HepG2 (cell line): ENCODE data around the gene UQCRC2. TPM values are rescaled to one million over a fixed set of nuclear protein-coding genes. Genes with fewer than 3 reads are reported as not detected.

ENCODE experiments used
- AGO2 ChIP-seq: fragments of 200-400 bp; formaldehyde crosslinking; optimal IDR thresholded peaks from 2 replicates; pipeline ENCODE3; 2017; ENCODE audit warnings: mild to moderate bottlenecking, low read depth, low read length, moderate library complexity
- GZF1 ChIP-seq: sonication (generic); formaldehyde crosslinking; IDR thresholded peaks from 2 replicates; pipeline ENCODE4 v1.5.1; 2020; ENCODE audit warnings: mild to moderate bottlenecking, missing genetic modification reagents
- IRX3 ChIP-seq: sonication (generic); formaldehyde crosslinking; IDR thresholded peaks from 2 replicates; pipeline ENCODE4 v1.8.1; 2023; ENCODE audit warnings: mild to moderate bottlenecking, low read depth, missing genetic modification reagents, borderline replicate concordance
- LBX2 ChIP-seq: sonication (generic); formaldehyde crosslinking; IDR thresholded peaks from 2 replicates; pipeline ENCODE4 v1.5.0; 2020; ENCODE audit warnings: missing genetic modification reagents, mild to moderate bottlenecking, borderline replicate concordance
- LCORL ChIP-seq, 2 experiments: fragments of 450-650 bp in 1 of 2; sonication (generic) in 1 of 2; formaldehyde crosslinking in 1 of 2; IDR thresholded peaks; 2 replicates each; pipeline versions ENCODE4 v1.5.0 to v1.6.1; 2017 to 2020; ENCODE audit warnings: antibody characterized with exemption in 1 of 2, missing genetic modification reagents in 1 of 2
- NFE2 ChIP-seq: sonication (generic); formaldehyde crosslinking; IDR thresholded peaks from 2 replicates; pipeline ENCODE4 v1.4.0; 2020; ENCODE audit warnings: missing genetic modification reagents
- RFXAP ChIP-seq: sonication (generic); formaldehyde crosslinking; IDR thresholded peaks from 2 replicates; pipeline ENCODE4 v1.4.0; 2020; ENCODE audit warnings: missing genetic modification reagents, borderline replicate concordance
- SALL2 ChIP-seq: sonication (generic); formaldehyde crosslinking; IDR thresholded peaks from 2 replicates; pipeline ENCODE4 v1.8.1; 2023; ENCODE audit warnings: mild to moderate bottlenecking, missing genetic modification reagents, inconsistent platforms
- SMAD1 ChIP-seq: sonication (generic); formaldehyde crosslinking; IDR thresholded peaks from 2 replicates; pipeline ENCODE4 v1.4.0; 2020; ENCODE audit warnings: missing genetic modification reagents, low read depth, mild to moderate bottlenecking, borderline replicate concordance
- SP1 ChIP-seq, 2 experiments: fragments of 450-650 bp in 1 of 2; sonication (generic) in 1 of 2; formaldehyde crosslinking in 1 of 2; IDR thresholded peaks; 2 replicates each; pipeline versions ENCODE4 v1.4.0 to v1.6.1; 2016 to 2020; ENCODE audit warnings: missing genetic modification reagents in 1 of 2
- TBX3 ChIP-seq: fragments of 450-650 bp; IDR thresholded peaks from 2 replicates; pipeline ENCODE4 v1.6.1; 2017; ENCODE audit warnings: antibody characterized with exemption, mild to moderate bottlenecking, inconsistent platforms, borderline replicate concordance
- ZHX2 ChIP-seq, 2 experiments: sonication (generic) in 1 of 2; formaldehyde crosslinking in 1 of 2; IDR thresholded peaks; 2 replicates each; pipeline versions ENCODE4 v1.6.1 to v1.9.0; 2014 to 2022; ENCODE audit warnings: antibody characterized with exemption in 1 of 2, borderline replicate concordance in 1 of 2, inconsistent platforms in 1 of 2, low read depth in 1 of 2, missing genetic modification reagents in 1 of 2
- ZNF281 ChIP-seq: sonication (generic); formaldehyde crosslinking; IDR thresholded peaks from 2 replicates; pipeline ENCODE4 v1.4.0; 2020; ENCODE audit warnings: missing genetic modification reagents, borderline replicate concordance
- ZNF337 ChIP-seq: sonication (generic); formaldehyde crosslinking; IDR thresholded peaks from 2 replicates; pipeline ENCODE4 v1.5.1; 2020; ENCODE audit warnings: missing genetic modification reagents, low read depth, mild to moderate bottlenecking, borderline replicate concordance
- ZNF558 ChIP-seq: sonication (generic); formaldehyde crosslinking; IDR thresholded peaks from 2 replicates; pipeline ENCODE4 v1.9.0; 2022; ENCODE audit warnings: mild to moderate bottlenecking, missing genetic modification reagents, borderline replicate concordance
- ZNF768 ChIP-seq: sonication (generic); formaldehyde crosslinking; IDR thresholded peaks from 2 replicates; pipeline ENCODE4 v1.4.0; 2020; ENCODE audit warnings: missing genetic modification reagents
- ZNF781 ChIP-seq: sonication (generic); formaldehyde crosslinking; IDR thresholded peaks from 2 replicates; pipeline ENCODE4 v1.5.1; 2020; ENCODE audit warnings: borderline replicate concordance, mild to moderate bottlenecking, missing genetic modification reagents; ENCODE audit errors: not compliant biosample characterization
- ZNF891 ChIP-seq: sonication (generic); formaldehyde crosslinking; IDR thresholded peaks from 2 replicates; pipeline ENCODE4 v1.5.0; 2020; ENCODE audit warnings: mild to moderate bottlenecking, missing genetic modification reagents
- polyA plus RNA-seq, 8 experiments: library from polyadenylated mRNA; depleted of rRNA in 3 of 8; stranded (reverse) in 7 of 8; unstranded in 1 of 8; fragments of >200 nt; fragmentation: Illumina TruSeq in 4 of 8; extraction: Trizol in 4 of 8; gene quantifications; 2 replicates each; pipeline versions ENCODE4 v1.2.1 to v1.2.3, GENCODE V29; 2011 to 2016; ENCODE audit warnings: low read depth in 4 of 8, missing spikeins in 1 of 8, mixed read lengths in 1 of 8; ENCODE audit not compliant: insufficient read depth in 1 of 8
- total RNA-seq, 5 experiments: library from RNA; depleted of rRNA; stranded (reverse); fragments of >200 nt; fragmentation: Illumina TruSeq; extraction: Trizol; gene quantifications; 2 replicates each; pipeline ENCODE4 v1.2.3, GENCODE V29; 2016; ENCODE audit warnings: low read depth in 1 of 5

The UQCRC2 gene
- total and polyA plus RNA-seq, 2 of the 13 experiments (the other 11 are each of a cell fraction or from before 2014, with no cell fraction given), result 442 to 536 TPM

GRCh38 chr16:22007509-22008214 lies 54.5 kb downstream of the UQCRC2 start, which contains the start of gene MOSMO (continued):
- TF ChIP-seq TBX3 (no peak), LCORL (IDR thresholded peaks at IDR 0.05) (no peak), LCORL (CRISPR knock-in tag; IDR thresholded peaks at IDR 0.05) (peak; percentile 51; the same call in 1 of the 2 replicates), ZNF768 (CRISPR knock-in tag) (peak; percentile 65; the same call in 1 of the 2 replicates), GZF1 (CRISPR knock-in tag) (no peak), ZHX2 (IDR thresholded peaks at IDR 0.05; ENCODE audit: low read depth) (peak; percentile 57; the same call in 1 of the 2 replicates), ZHX2 (CRISPR knock-in tag; IDR thresholded peaks at IDR 0.05; ENCODE audit: borderline replicate concordance) (0 out of 2 replicates have a peak, but pooled peaks have one; percentile 26), ZNF281 (CRISPR knock-in tag) (peak; percentile 17; the same call in 1 of the 2 replicates), RFXAP (CRISPR knock-in tag) (peak; percentile 85; the same call in 1 of the 2 replicates), NFE2 (CRISPR knock-in tag) (no peak), LBX2 (CRISPR knock-in tag) (no peak), ZNF337 (CRISPR knock-in tag) (no peak), ZNF781 (peak; percentile 81), ZNF558 (CRISPR knock-in tag) (peak; percentile 78; the same call in 1 of the 2 replicates), SALL2 (CRISPR knock-in tag) (peak; percentile 86), ZNF891 (CRISPR knock-in tag) (peak; percentile 83; the same call in 1 of the 2 replicates), SMAD1 (CRISPR knock-in tag) (no peak), AGO2 (peak; percentile 78), IRX3 (CRISPR knock-in tag) (no peak), SP1 (IDR thresholded peaks at IDR 0.05) (no peak), SP1 (CRISPR knock-in tag; IDR thresholded peaks at IDR 0.05) (0 out of 2 replicates have a peak, but pooled peaks have one; percentile 22)
